ENCODE results near the gene HOXD10. TPM values are rescaled to one million over a fixed set of nuclear protein-coding genes. Genes with fewer than 3 reads are reported as not detected.

HOXD10 gene
- total RNA-seq, 1 donor = not detected

GRCh38 chr2:176099728-176100546 is 16.6 kb upstream of the HOXD10 start, which contains the start of gene HOXD12:
Gene HOXD12, plus strand, starts transcription at chr2:176099795. Its CDS starts 7 bp downstream, at chr2:176099802.
- TF ChIP-seq, protein P1, sequence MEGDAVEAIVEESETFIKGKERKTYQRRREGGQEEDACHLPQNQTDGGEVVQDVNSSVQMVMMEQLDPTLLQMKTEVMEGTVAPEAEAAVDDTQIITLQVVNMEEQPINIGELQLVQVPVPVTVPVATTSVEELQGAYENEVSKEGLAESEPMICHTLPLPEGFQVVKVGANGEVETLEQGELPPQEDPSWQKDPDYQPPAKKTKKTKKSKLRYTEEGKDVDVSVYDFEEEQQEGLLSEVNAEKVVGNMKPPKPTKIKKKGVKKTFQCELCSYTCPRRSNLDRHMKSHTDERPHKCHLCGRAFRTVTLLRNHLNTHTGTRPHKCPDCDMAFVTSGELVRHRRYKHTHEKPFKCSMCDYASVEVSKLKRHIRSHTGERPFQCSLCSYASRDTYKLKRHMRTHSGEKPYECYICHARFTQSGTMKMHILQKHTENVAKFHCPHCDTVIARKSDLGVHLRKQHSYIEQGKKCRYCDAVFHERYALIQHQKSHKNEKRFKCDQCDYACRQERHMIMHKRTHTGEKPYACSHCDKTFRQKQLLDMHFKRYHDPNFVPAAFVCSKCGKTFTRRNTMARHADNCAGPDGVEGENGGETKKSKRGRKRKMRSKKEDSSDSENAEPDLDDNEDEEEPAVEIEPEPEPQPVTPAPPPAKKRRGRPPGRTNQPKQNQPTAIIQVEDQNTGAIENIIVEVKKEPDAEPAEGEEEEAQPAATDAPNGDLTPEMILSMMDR (IDR thresholded peaks at IDR 0.05; ENCODE audit: insufficient read depth, low read length) = no peak
- H3K4me3 ChIP-seq (ENCODE audit: low read depth, low read length) = no peak within 1 kb of the TSS
- DNase-seq (ENCODE audit: low read depth) = no peak

DNA sequence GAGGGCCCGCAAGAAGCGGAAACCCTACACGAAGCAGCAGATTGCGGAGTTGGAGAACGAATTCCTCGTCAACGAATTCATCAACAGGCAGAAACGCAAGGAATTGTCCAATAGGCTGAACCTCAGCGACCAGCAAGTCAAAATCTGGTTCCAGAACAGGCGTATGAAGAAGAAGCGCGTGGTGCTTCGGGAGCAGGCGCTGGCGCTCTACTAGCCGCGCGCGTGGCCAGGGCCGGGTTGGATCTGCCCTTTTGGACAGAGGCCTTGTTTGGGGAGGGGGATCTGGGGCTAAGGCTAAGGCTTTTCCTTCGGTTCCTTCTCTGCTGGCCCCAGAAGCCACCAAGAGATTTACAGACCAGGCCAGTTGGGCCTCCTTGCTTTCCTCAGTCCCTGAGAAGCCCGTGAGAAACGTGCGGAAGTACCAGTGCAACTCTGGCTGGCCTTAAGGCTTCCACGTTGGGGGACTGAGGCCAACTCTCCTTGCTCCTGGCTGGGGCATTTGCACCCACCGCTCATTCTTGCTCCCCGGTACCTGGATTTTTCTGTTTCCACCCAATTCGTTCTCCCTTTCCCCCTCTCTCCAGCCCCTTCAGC is 15.9 kb upstream of the HOXD10 start:
- DNase-seq (ENCODE audit: low read depth) = no peak
- TF ChIP-seq, protein P1 (IDR thresholded peaks at IDR 0.05; ENCODE audit: insufficient read depth, low read length) = no peak
- no peak overlapping the region for H3K4me3 ChIP-seq (ENCODE audit: low read depth, low read length)

- no peak overlapping the region for H3K4me3 ChIP-seq (ENCODE audit: low read depth, low read length)
These were observed 15.3 kb upstream of the HOXD10 start for GRCh38 chr2:176101216-176101830.

DNA sequence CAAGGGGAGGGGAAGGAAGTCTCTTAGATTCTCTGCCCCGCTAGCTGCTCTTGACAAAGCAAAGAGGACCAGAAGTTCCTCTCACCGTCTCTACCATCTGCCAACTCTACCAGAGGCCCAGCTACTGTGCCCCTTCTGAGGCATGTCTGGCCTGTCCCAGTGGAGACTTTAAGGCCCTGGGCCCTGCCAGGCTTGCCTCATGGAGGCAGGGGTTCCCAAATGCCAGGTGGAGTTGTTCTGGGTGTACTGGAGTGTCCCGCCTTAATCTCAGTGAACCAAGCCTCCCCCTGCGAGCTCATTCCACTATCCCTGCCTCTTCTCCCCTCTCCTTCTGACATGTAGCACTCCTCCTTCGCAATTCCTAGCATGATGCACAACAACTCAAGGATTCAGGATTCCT is 14.7 kb upstream of the HOXD10 start:
- H3K4me3 ChIP-seq (ENCODE audit: low read depth, low read length) = no peak overlapping the region
- DNase-seq (ENCODE audit: low read depth) = no peak
- TF ChIP-seq, protein P1 (IDR thresholded peaks at IDR 0.05; ENCODE audit: insufficient read depth, low read length) = no peak

More at GRCh38 chr2:176101216-176101830, 15.3 kb upstream of the HOXD10 start:
- no peak for DNase-seq (ENCODE audit: low read depth)
- TF ChIP-seq, protein P1 (IDR thresholded peaks at IDR 0.05; ENCODE audit: insufficient read depth, low read length) = no peak

DNA sequence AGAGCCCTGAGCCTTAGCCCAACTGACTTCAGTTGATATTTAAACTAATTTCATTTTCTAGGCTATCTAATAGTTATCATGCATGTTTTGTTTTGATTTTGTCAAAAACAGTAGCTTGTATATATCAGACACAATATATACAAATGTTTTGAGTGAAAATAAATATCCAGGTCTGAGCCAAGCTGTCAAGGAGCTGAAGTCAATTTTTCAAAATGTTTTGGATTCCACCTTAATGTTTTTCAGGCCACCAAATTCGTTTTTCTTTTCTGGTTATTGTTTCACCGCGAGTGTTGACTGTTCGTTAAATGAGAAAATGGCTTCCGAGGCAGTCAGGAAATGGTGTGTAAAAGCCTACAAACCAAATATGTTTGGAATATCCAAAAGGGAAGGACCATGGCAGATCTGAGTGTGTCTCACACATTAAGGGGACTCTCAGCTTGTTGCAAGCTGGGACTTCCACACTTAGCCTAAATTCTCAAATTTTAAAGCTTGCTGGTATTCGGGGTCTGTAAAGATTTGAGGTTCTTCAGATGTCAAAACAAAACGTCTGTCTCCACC is 14.2 kb upstream of the HOXD10 start:
- no peak for DNase-seq (ENCODE audit: low read depth)
- H3K4me3 ChIP-seq (ENCODE audit: low read depth, low read length) = no peak overlapping the region
- TF ChIP-seq, protein P1 (IDR thresholded peaks at IDR 0.05; ENCODE audit: insufficient read depth, low read length) = no peak

GRCh38 chr2:176103194-176103593 is 13.4 kb upstream of the HOXD10 start:
- DNase-seq (ENCODE audit: low read depth) = no peak
- TF ChIP-seq, protein P1 (IDR thresholded peaks at IDR 0.05; ENCODE audit: insufficient read depth, low read length) = no peak
- no peak overlapping the region for H3K4me3 ChIP-seq (ENCODE audit: low read depth, low read length)
